AG04449 (cell line): ENCODE measurements around the gene ASIC4.

ENCODE experiments used
- CTCF ChIA-PET: fragments of 350-600 bp; formaldehyde crosslinking; extraction: SDS; loops from one replicate; lab custom pipeline; 2021; ENCODE audit warnings: antibody characterized with exemption; lab: Yijun Ruan, JAX
- POLR2A ChIA-PET: fragments of 400-600, 350-600 bp; formaldehyde crosslinking; extraction: SDS; loops from one replicate; lab custom pipeline; 2020; ENCODE audit warnings: antibody characterized with exemption, inconsistent platforms; lab: Yijun Ruan, JAX
- DNase-seq: peaks from one replicate; pipeline ENCODE4 v3.0.0-alpha.2; 2010; ENCODE audit warnings: low read depth, low spot score
- H3K4me3 ChIP-seq: 2 replicates; pipeline ENCODE4 v1.5.1; 2011; ENCODE audit warnings: low read depth, mild to moderate bottlenecking, control low read depth, low read length
- TF ChIP-seq, protein P1 (sequence below): IDR thresholded peaks from one replicate; pipeline ENCODE4 v1.5.1; 2011; ENCODE audit warnings: mild to moderate bottlenecking, moderate library complexity, low read length, control low read depth, inconsistent platforms; ENCODE audit not compliant: insufficient read depth; ENCODE audit errors: missing control alignments

The ASIC4 gene

DNA sequence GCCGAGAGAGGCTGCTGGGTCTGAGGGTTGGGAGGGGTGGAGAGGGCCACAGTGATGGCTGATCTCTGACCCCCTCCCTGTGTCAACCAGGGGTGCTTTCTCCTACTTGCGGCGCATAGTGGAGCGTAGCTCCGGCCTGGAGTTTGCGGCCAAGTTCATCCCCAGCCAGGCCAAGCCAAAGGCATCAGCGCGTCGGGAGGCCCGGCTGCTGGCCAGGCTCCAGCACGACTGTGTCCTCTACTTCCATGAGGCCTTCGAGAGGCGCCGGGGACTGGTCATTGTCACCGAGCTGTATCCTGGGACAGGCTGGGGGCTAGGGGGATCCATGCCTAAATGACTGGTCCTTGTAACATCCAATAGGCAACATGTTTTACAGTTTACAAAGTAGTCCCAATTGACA lies 36.5 kb upstream of the ASIC4 start:
- TF ChIP-seq, protein P1, sequence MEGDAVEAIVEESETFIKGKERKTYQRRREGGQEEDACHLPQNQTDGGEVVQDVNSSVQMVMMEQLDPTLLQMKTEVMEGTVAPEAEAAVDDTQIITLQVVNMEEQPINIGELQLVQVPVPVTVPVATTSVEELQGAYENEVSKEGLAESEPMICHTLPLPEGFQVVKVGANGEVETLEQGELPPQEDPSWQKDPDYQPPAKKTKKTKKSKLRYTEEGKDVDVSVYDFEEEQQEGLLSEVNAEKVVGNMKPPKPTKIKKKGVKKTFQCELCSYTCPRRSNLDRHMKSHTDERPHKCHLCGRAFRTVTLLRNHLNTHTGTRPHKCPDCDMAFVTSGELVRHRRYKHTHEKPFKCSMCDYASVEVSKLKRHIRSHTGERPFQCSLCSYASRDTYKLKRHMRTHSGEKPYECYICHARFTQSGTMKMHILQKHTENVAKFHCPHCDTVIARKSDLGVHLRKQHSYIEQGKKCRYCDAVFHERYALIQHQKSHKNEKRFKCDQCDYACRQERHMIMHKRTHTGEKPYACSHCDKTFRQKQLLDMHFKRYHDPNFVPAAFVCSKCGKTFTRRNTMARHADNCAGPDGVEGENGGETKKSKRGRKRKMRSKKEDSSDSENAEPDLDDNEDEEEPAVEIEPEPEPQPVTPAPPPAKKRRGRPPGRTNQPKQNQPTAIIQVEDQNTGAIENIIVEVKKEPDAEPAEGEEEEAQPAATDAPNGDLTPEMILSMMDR = no peak
- ChIA-PET CTCF (interaction anchor here (1.0 to 21.1 kb wide), 12 partner anchors 10 to 212 kb away, joined by 4 to 513 read pairs (median 17); partner anchors contain the start of gene GMPPA), POLR2A (no interaction called here)
- no peak overlapping the region for H3K4me3 ChIP-seq
- DNase-seq = no peak

DNA sequence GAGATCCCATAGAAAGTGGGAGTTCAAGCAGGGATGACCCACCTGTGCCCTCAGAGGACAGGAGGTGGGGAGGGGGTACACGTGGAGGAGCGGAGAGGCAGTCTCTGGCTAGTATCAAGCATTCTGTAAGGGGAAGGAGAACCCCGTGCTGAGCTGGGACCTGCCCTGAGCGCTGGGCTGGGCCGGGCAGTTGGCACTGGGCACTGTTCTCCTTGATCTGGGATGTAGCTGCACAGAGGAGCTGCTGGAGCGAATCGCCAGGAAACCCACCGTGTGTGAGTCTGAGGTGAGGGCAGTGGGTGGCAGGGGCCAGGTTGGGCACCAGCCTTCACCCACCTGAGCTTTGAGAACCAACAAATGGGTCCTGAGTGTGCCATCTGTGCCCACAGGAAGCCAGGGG lies 35.4 kb upstream of the ASIC4 start:
- ChIA-PET CTCF (interaction anchor here (0.9 to 21.1 kb wide), 6 partner anchors 10 to 76 kb away, joined by 3 to 513 read pairs (median 178); partner anchors contain the start of gene GMPPA), POLR2A (no interaction called here)
- no peak for DNase-seq
- no peak overlapping the region for H3K4me3 ChIP-seq
- TF ChIP-seq, protein P1 = no peak

DNA sequence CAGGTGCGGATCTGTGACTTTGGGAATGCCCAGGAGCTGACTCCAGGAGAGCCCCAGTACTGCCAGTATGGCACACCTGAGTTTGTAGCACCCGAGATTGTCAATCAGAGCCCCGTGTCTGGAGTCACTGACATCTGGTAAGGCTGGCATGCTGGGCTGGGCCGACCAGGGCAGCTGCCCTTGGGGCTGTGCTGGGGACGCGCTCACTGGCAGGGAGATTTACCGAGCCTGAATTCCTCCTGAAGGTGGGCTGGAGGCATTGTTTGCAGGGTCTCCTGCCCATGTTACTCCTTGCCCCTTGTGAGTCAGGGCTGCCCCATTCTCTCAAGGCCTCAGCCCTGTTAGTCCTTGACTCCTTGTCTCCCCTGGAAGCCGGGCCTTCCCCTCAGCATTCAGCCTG lies 34.3 kb upstream of the ASIC4 start:
- POLR2A ChIA-PET = no interaction called here

DNA sequence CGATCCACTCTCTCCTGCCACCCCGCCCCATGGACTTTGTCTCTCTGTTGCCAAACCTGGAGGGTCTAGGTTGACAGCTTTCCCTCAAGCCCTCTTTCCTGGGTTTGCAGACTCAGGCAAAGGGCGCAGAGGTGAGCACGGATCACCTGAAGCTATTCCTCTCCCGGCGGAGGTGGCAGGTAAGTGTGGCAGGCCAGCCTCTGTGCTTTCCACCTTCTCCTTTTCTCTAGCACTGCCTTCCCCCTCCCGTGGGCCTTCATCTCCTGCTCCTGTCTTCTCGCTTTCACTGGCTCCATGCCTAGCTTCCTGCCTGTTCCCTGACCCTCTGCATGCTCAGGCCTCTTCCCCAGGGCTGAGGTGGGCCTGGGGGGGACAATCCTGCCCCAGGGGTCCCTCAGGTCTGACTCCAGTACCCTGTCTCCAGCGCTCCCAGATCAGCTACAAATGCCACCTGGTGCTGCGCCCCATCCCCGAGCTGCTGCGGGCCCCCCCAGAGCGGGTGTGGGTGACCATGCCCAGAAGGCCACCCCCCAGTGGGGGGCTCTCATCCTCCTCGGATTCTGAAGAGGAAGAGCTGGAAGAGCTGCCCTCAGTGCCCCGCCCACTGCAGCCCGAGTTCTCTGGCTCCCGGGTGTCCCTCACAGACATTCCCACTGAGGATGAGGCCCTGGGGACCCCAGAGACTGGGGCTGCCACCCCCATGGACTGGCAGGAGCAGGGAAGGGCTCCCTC lies 31.4 kb upstream of the ASIC4 start:
- TF ChIP-seq, protein P1 = no peak
- H3K4me3 ChIP-seq = no peak overlapping the region
- CTCF ChIA-PET = interaction anchor here (0.8 to 21.1 kb wide), 14 partner anchors 5 to 207 kb away, joined by 3 to 513 read pairs (median 5); partner anchors contain the start of gene GMPPA
- no peak for DNase-seq
- POLR2A ChIA-PET = interaction anchor here (1.1 to 1.8 kb wide), 2 partner anchors 10 to 12 kb away, joined by 4 to 5 read pairs; no protein-coding TSS in a partner anchor

More for the DNA sequence above, 34.3 kb upstream of the ASIC4 start:
- no peak overlapping the region for H3K4me3 ChIP-seq
- CTCF ChIA-PET = interaction anchor here (13.2 to 21.1 kb wide), 3 partner anchors 11 to 77 kb away, joined by 177 to 513 read pairs (median 178); partner anchors contain the start of gene GMPPA
- TF ChIP-seq, protein P1 = no peak
- DNase-seq = no peak

DNA sequence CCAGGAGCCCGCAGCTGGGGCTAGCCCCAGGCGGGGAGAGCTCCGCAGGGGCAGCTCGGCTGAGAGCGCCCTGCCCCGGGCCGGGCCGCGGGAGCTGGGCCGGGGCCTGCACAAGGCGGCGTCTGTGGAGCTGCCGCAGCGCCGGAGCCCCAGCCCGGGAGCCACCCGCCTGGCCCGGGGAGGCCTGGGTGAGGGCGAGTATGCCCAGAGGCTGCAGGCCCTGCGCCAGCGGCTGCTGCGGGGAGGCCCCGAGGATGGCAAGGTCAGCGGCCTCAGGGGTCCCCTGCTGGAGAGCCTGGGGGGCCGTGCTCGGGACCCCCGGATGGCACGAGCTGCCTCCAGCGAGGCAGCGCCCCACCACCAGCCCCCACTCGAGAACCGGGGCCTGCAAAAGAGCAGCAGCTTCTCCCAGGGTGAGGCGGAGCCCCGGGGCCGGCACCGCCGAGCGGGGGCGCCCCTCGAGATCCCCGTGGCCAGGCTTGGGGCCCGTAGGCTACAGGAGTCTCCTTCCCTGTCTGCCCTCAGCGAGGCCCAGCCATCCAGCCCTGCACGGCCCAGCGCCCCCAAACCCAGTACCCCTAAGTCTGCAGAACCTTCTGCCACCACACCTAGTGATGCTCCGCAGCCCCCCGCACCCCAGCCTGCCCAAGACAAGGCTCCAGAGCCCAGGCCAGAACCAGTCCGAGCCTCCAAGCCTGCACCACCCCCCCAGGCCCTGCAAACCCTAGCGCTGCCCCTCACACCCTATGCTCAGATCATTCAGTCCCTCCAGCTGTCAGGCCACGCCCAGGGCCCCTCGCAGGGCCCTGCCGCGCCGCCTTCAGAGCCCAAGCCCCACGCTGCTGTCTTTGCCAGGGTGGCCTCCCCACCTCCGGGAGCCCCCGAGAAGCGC lies 30.6 kb upstream of the ASIC4 start:
- CTCF ChIA-PET = interaction anchor here (1.1 to 21.1 kb wide), 7 partner anchors 6 to 206 kb away, joined by 3 to 513 read pairs (median 6); partner anchors contain the start of gene GMPPA
- TF ChIP-seq, protein P1 = no peak
- POLR2A ChIA-PET = interaction anchor here (1.8 kb wide), 1 partner anchor 11 kb away, joined by 5 read pairs; no protein-coding TSS in a partner anchor
- no peak for DNase-seq
- no peak overlapping the region for H3K4me3 ChIP-seq
